GM19455 (cell line): Measurements from ENCODE around the gene MOV10L1.
"Not testable (repeated sequence)": the region's sequence is repeated elsewhere in the genome, so short reads cannot be mapped to it uniquely, and the experiment has no call there.

Experiments used
- ATAC-seq: cut with Tn5 transposase; IDR thresholded peaks from one replicate; pipeline ENCODE4 v1.9.1; 2021; ENCODE audit not compliant: unreplicated experiment

Gene MOV10L1

GRCh38 chr22:50151571-50152537 is 62.0 kb downstream of the MOV10L1 start:
- ATAC-seq = no peak

- ATAC-seq = no peak
These were observed 63.4 kb downstream of the MOV10L1 start for GRCh38 chr22:50153056-50153755.

GRCh38 chr22:50153756-50154140 is 63.9 kb downstream of the MOV10L1 start:
- no peak for ATAC-seq

- no peak for ATAC-seq
These were observed 68.0 kb downstream of the MOV10L1 start for GRCh38 chr22:50157709-50158375.

GRCh38 chr22:50160947-50161346 is 71.1 kb downstream of the MOV10L1 start:
- ATAC-seq = no peak

GRCh38 chr22:50161508-50162390 is 71.9 kb downstream of the MOV10L1 start:
- no peak for ATAC-seq

- ATAC-seq = no peak
These were observed 72.7 kb downstream of the MOV10L1 start for GRCh38 chr22:50162391-50162956.

GRCh38 chr22:50165436-50166123 is 75.8 kb downstream of the MOV10L1 start:
- no peak for ATAC-seq

- no peak for ATAC-seq
These were observed 78.1 kb downstream of the MOV10L1 start for GRCh38 chr22:50167689-50168489.

- not testable (repeated sequence) for ATAC-seq
These were observed 78.8 kb downstream of the MOV10L1 start for GRCh38 chr22:50168490-50169180.

- no peak for ATAC-seq
These were observed 79.5 kb downstream of the MOV10L1 start for GRCh38 chr22:50169181-50169759.

GRCh38 chr22:50169774-50170341 is 80.1 kb downstream of the MOV10L1 start:
- ATAC-seq = no peak

- ATAC-seq = no peak
These were observed 80.9 kb downstream of the MOV10L1 start, which contains the start of gene PANX2 for GRCh38 chr22:50170453-50171318. Gene PANX2, plus strand, starts transcription at chr22:50170731. Its CDS starts 0 bp downstream, at chr22:50170731.

GRCh38 chr22:50171319-50171964 is 81.6 kb downstream of the MOV10L1 start:
- no peak for ATAC-seq

- ATAC-seq = no peak
These were observed 82.2 kb downstream of the MOV10L1 start for GRCh38 chr22:50171965-50172421.
